K562 (cell line): ENCODE measurements around the gene CNTFR. TPM values are rescaled to one million over a fixed set of nuclear protein-coding genes. Genes with fewer than 3 reads are reported as not detected.
A peak's percentile ranks its signal among the peaks of the same experiment; 100 is the strongest.

Experiments
- BHLHE40 ChIP-seq: IDR thresholded peaks from 2 replicates; pipeline ENCODE4 v1.6.1; 2011; ENCODE audit warnings: low read length, improper control_type of control experiment
- CREBBP ChIP-seq: IDR thresholded peaks from one replicate; pipeline ENCODE4 v1.6.1; 2012; ENCODE audit warnings: low read depth, mild to moderate bottlenecking, control low read depth, inconsistent platforms, low read length
- DMBX1 ChIP-seq: fragments of 250-450 bp; sonication (Bioruptor Pico); IDR thresholded peaks from 2 replicates; pipeline ENCODE4 v1.8.0; 2022; ENCODE audit warnings: inconsistent platforms, mild to moderate bottlenecking, moderate library complexity, borderline replicate concordance
- HDGF ChIP-seq: fragments of 450-650 bp; IDR thresholded peaks from 2 replicates; pipeline ENCODE4 v1.6.1; 2016
- MAZ ChIP-seq, 2 experiments: fragments of 450-650 bp in 1 of 2; sonication (generic) in 1 of 2; formaldehyde crosslinking; IDR thresholded peaks in 1 of 2; conservative IDR thresholded peaks in 1 of 2; 2 replicates each; pipeline versions ENCODE4 v1.4.0 to v1.5.0; 2020; ENCODE audit warnings: mild to moderate bottlenecking in 1 of 2, missing genetic modification reagents in 1 of 2
- MCM3 ChIP-seq: fragments of 450-650 bp; IDR thresholded peaks from 2 replicates; pipeline ENCODE4 v1.6.1; 2016
- MTA2 ChIP-seq: fragments of 450-650 bp; IDR thresholded peaks from 2 replicates; pipeline ENCODE4 v1.6.1; 2016; ENCODE audit warnings: low read depth
- NEUROD1 ChIP-seq: fragments of 150-350 bp; IDR thresholded peaks from 2 replicates; pipeline ENCODE4 v1.6.1; 2014; ENCODE audit warnings: borderline replicate concordance, low read length, low read depth; ENCODE audit not compliant: partially characterized antibody
- NR4A1 ChIP-seq, 2 experiments: fragments of 250-450 bp in 1 of 2; fragments of 450-650 bp in 1 of 2; sonication (Bioruptor Pico) in 1 of 2; IDR thresholded peaks; 2 replicates each; pipeline versions ENCODE4 v1.4.0 to v1.6.1; 2016 to 2020; ENCODE audit warnings: mild to moderate bottlenecking in 2 of 2, missing compliant biosample characterization in 1 of 2, missing genetic modification characterization in 1 of 2, moderate library complexity in 1 of 2
- OTX1 ChIP-seq: fragments of 450-650 bp; formaldehyde crosslinking; IDR thresholded peaks from 2 replicates; pipeline ENCODE4 v1.4.0; 2022; ENCODE audit warnings: mild to moderate bottlenecking
- PATZ1 ChIP-seq: fragments of 250-450 bp; sonication (Bioruptor Pico); IDR thresholded peaks from 2 replicates; pipeline ENCODE4 v1.5.0; 2020; ENCODE audit warnings: mild to moderate bottlenecking, borderline replicate concordance
- POLR2AphosphoS5 ChIP-seq: IDR thresholded peaks from 2 replicates; pipeline ENCODE4 v1.6.1; 2011; ENCODE audit warnings: mild to moderate bottlenecking, low read depth, low read length, moderate library complexity; ENCODE audit not compliant: control insufficient read depth, insufficient read depth
- PRDM10 ChIP-seq: fragments of 450-650 bp; IDR thresholded peaks from 2 replicates; pipeline ENCODE4 v1.6.1; 2018; ENCODE audit not compliant: partially characterized antibody
- RBM39 ChIP-seq: fragments of 200-400 bp; formaldehyde crosslinking; optimal IDR thresholded peaks from 2 replicates; pipeline ENCODE3; 2018; ENCODE audit warnings: low read depth, low read length
- SLC30A9 ChIP-seq: fragments of 250-450 bp; sonication (Bioruptor Pico); IDR thresholded peaks from 2 replicates; pipeline ENCODE4 v1.8.0; 2022; ENCODE audit warnings: mild to moderate bottlenecking, moderate library complexity
- SRSF7 ChIP-seq: fragments of 200-400 bp; formaldehyde crosslinking; optimal IDR thresholded peaks from 2 replicates; pipeline ENCODE3; 2017; ENCODE audit warnings: mild to moderate bottlenecking, low read depth, low read length
- STAG1 ChIP-seq: sonication (generic); formaldehyde crosslinking; IDR thresholded peaks from 2 replicates; pipeline ENCODE4 v1.5.0; 2020; ENCODE audit warnings: missing genetic modification reagents, borderline replicate concordance
- TAF7 ChIP-seq: fragments of 450-650 bp; IDR thresholded peaks from 2 replicates; pipeline ENCODE4 v1.6.1; 2016; ENCODE audit warnings: missing genetic modification characterization, missing compliant biosample characterization
- ZBTB1 ChIP-seq: sonication (generic); formaldehyde crosslinking; IDR thresholded peaks from 2 replicates; pipeline ENCODE4 v1.8.1; 2023; ENCODE audit warnings: missing genetic modification reagents, low read depth, mild to moderate bottlenecking, borderline replicate concordance
- ZBTB2 ChIP-seq: fragments of 450-650 bp; IDR thresholded peaks from 2 replicates; pipeline ENCODE4 v1.6.1; 2016; ENCODE audit warnings: antibody characterized with exemption
- ZNF146 ChIP-seq: IDR thresholded peaks from one replicate; pipeline ENCODE4 v1.6.1; 2018; ENCODE audit warnings: missing compliant biosample characterization; ENCODE audit not compliant: unreplicated experiment
- ZNF778 ChIP-seq: fragments of 450-650 bp; formaldehyde crosslinking; IDR thresholded peaks from 2 replicates; pipeline ENCODE4 v1.4.0; 2020; ENCODE audit warnings: mild to moderate bottlenecking, moderate library complexity
- polyA plus RNA-seq, 8 experiments: library from polyadenylated mRNA; depleted of rRNA in 4 of 8; stranded (reverse) in 5 of 8; unstranded in 3 of 8; fragments of >200 nt; fragmentation: Nextera tagmentation in 2 of 8; fragmentation: Illumina TruSeq in 1 of 8; extraction: Ambion mirVana in 2 of 8; extraction: Trizol in 1 of 8; gene quantifications; 2 replicates each; pipeline versions ENCODE4 v1.2.1 to v1.2.3, GENCODE V29; 2011 to 2014; ENCODE audit warnings: inconsistent platforms in 1 of 8, missing spikeins in 1 of 8
- total RNA-seq, 7 experiments: library from RNA; depleted of rRNA in 6 of 7; stranded (reverse); fragments of >200 nt in 6 of 7; fragmentation: Illumina TruSeq in 2 of 7; extraction: Trizol in 2 of 7; gene quantifications; 2 replicates each; pipeline versions ENCODE4 v1.2.1 to v1.2.3, GENCODE V29; 2011 to 2021; ENCODE audit warnings: low replicate concordance in 1 of 7

Gene CNTFR
- total and polyA plus RNA-seq, 9 of the 15 experiments (the other 6 are each of a cell fraction or from before 2014, with no cell fraction given): not detected

- TF ChIP-seq NR4A1 (CRISPR knock-in tag; IDR thresholded peaks at IDR 0.05) (no peak), NR4A1 (tag; IDR thresholded peaks at IDR 0.05) (no peak), PRDM10 (no peak), RBM39 (no peak), PATZ1 (CRISPR knock-in tag) (no peak), POLR2AphosphoS5 (no peak), BHLHE40 (peak; percentile 27; the same call in 1 of the 2 replicates), MCM3 (no peak), ZBTB1 (no peak), STAG1 (CRISPR knock-in tag) (peak; percentile 40; the same call in 1 of the 2 replicates), TAF7 (tag) (no peak), CREBBP (no peak), NEUROD1 (no peak), SRSF7 (no peak), OTX1 (CRISPR knock-in tag) (no peak), MTA2 (no peak), DMBX1 (no peak), ZBTB2 (no peak), MAZ (CRISPR knock-in tag; conservative IDR thresholded peaks at IDR 0.05 in 1 of 2, IDR thresholded peaks at IDR 0.05 in 1 of 2) (0 out of 4 replicates have a peak, but pooled peaks of 1 of the 2 experiments have one; percentile 14), ZNF146 (CRISPR knock-in tag) (no peak), ZNF778 (no peak), HDGF (no peak), SLC30A9 (CRISPR knock-in tag) (no peak)
Observed at GRCh38 chr9:34591248-34591916, 1.9 kb upstream of the CNTFR start (continued).
